Breast epithelium (tissue), 4 donors: ENCODE data around the gene FNDC3B. TPM values are rescaled to one million over a fixed set of nuclear protein-coding genes. Genes with fewer than 3 reads are reported as not detected.
A peak's percentile ranks its signal among the peaks of the same experiment; 100 is the strongest.

ENCODE experiments used
- DNase-seq, 2 donors: peaks; one replicate each; pipeline ENCODE4 v3.0.0-alpha.2; 2019; ENCODE audit warnings: low spot score in 2 of 2
- H3K27ac ChIP-seq, 2 donors: fragments of 200-600 bp; sonication (generic) in 1 of 2; one replicate each; pipeline ENCODE4 v1.5.1; 2016 to 2019; ENCODE audit warnings: mild to moderate bottlenecking in 1 of 2
- H3K27me3 ChIP-seq, 2 donors: fragments of 200-600 bp; sonication (generic) in 1 of 2; one replicate each; pipeline versions ENCODE4 v1.5.1 to v1.6.0; 2017 to 2019; ENCODE audit warnings: control low read depth in 1 of 2, mild to moderate bottlenecking in 1 of 2
- H3K36me3 ChIP-seq: fragments of 200-600 bp; one replicate; pipeline ENCODE4 v1.5.1; 2019
- H3K4me1 ChIP-seq, 2 donors: fragments of 200-600 bp; sonication (generic); one replicate each; pipeline ENCODE4 v1.5.1; 2016 to 2019; ENCODE audit warnings: control low read depth in 1 of 2
- H3K4me3 ChIP-seq, 3 donors: fragments of 200-600 bp; sonication (generic); 1 replicate in 2 of 3; 2 replicates in 1 of 3; pipeline ENCODE4 v1.5.1; 2016 to 2019; ENCODE audit warnings: mild to moderate bottlenecking in 3 of 3, moderate library complexity in 2 of 3
- H3K9me3 ChIP-seq, 2 donors: fragments of 200-600 bp; sonication (generic) in 1 of 2; one replicate each; pipeline ENCODE4 v1.5.1; 2016 to 2019; ENCODE audit warnings: control low read depth in 1 of 2
- CTCF ChIP-seq, 3 donors: fragments of 450-650 bp; IDR thresholded peaks; one replicate each; pipeline ENCODE4 v1.5.1; 2016 to 2017; ENCODE audit warnings: antibody characterized with exemption in 3 of 3, mild to moderate bottlenecking in 3 of 3, moderate library complexity in 3 of 3
- POLR2A ChIP-seq: fragments of 450-650 bp; IDR thresholded peaks from one replicate; pipeline ENCODE4 v1.6.1; 2016; ENCODE audit warnings: antibody characterized with exemption, mild to moderate bottlenecking, moderate library complexity
- POLR2AphosphoS5 ChIP-seq, 3 donors: sonication (generic); formaldehyde crosslinking; IDR thresholded peaks; one replicate each; pipeline ENCODE4 v1.6.1; 2017; ENCODE audit warnings: antibody characterized with exemption in 3 of 3
- intact Hi-C: fragments of 100-400 bp; cut with DNase I; formaldehyde crosslinking; loops from one replicate; pipeline ENCODE4 v1.15.1; 2023; ENCODE audit warnings: low total_unique reads
- total RNA-seq, 3 donors: library from RNA; depleted of rRNA; stranded (reverse); fragments of >200 nt; gene quantifications; one replicate each; pipeline ENCODE4 v1.1.0, GENCODE V29; 2016

The FNDC3B gene
- total RNA-seq, 3 donors from 2014 or later, result 131 to 172 (median 149) TPM

DNA sequence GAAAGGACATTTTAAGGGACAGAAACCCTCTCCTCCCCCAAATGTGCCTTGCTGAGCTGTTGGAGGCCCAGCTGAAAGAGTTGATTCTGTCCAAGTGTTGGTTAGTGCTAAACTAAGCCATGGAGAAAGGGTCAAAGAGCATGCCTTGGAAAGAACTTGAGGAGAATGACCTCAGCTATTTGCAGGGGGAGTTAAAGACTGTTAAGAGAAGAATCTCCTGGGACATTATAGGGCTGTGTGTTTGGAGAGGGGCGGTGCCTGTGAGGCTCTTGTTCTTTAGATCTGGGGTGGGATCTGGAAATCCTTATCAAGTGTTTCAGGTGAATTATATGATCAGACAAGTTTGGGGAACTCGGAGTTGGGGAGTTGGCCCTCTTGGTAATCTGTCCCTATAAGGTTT is 13.0 kb downstream of the FNDC3B start:
- TF ChIP-seq POLR2AphosphoS5 (IDR thresholded peaks at IDR 0.05) (no peak), CTCF (IDR thresholded peaks at IDR 0.05) (no peak), POLR2A (no peak)
- Histone ChIP-seq H3K27ac (no peak overlapping the region), H3K9me3 (no peaks in the 10 kb centered on the region), H3K36me3 (no peaks in the 10 kb centered on the region), H3K4me1 (peaks cover 0 to 7% of the 10 kb centered on the region in 2 donors), H3K4me3 (no peak overlapping the region), H3K27me3 (no peaks in the 10 kb centered on the region)
- no peak for DNase-seq
- intact Hi-C loops, result no loop called here

GRCh38 chr3:172054115-172054764 is 14.9 kb downstream of the FNDC3B start:
- Histone ChIP-seq H3K4me3 (no peak overlapping the region), H3K36me3 (no peaks in the 10 kb centered on the region), H3K4me1 (peaks cover 0 to 7% of the 10 kb centered on the region in 2 donors), H3K9me3 (no peaks in the 10 kb centered on the region), H3K27me3 (no peaks in the 10 kb centered on the region), H3K27ac (peak overlapping the region; percentile 77 to 86)
- TF ChIP-seq POLR2AphosphoS5 (IDR thresholded peaks at IDR 0.05) (no peak), POLR2A (no peak), CTCF (IDR thresholded peaks at IDR 0.05) (no peak)
- intact Hi-C loops, result no loop called here
- DNase-seq, result peak in 1 of 2 donors; percentile 62

DNA sequence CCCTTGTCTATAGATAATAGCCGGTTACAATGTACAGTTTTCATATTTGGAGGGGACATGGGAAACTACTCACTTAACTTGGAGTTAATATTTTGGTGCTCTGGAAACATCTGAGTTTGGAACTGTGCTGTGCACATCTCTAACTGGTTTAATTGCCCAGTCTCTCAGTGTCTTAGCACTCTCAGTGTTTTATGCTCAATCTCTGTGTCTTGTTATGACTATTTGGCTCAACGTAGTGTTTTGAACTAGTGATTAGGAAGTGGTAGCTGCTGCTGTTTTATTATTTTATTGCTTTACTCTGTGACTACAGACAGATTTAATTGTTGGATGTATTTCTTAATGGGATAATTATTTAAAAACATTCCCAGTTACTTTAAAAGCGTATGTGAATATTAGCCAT is 17.0 kb downstream of the FNDC3B start:
- H3K36me3 ChIP-seq, result no peaks in the 10 kb centered on the region
- H3K9me3 ChIP-seq, result no peaks in the 10 kb centered on the region
- no peaks in the 10 kb centered on the region for H3K27me3 ChIP-seq
- DNase-seq, result no peak
- TF ChIP-seq CTCF (IDR thresholded peaks at IDR 0.05), result no peak
- TF ChIP-seq POLR2A, result no peak
- no peak for TF ChIP-seq POLR2AphosphoS5 (IDR thresholded peaks at IDR 0.05)
- no peak overlapping the region for H3K4me3 ChIP-seq
- intact Hi-C loops, result no loop called here
- peaks cover 0 to 7% of the 10 kb centered on the region in 2 donors for H3K4me1 ChIP-seq
- peak overlapping the region; percentile 27 to 86 for H3K27ac ChIP-seq

- no peaks in the 10 kb centered on the region for H3K27me3 ChIP-seq
- no peak overlapping the region for H3K4me3 ChIP-seq
- H3K36me3 ChIP-seq, result no peaks in the 10 kb centered on the region
- peak overlapping the region in 1 of 2 donors; percentile 43 for H3K27ac ChIP-seq
- TF ChIP-seq POLR2AphosphoS5 (IDR thresholded peaks at IDR 0.05), result no peak
- no peak for TF ChIP-seq POLR2A
- TF ChIP-seq CTCF (IDR thresholded peaks at IDR 0.05), result no peak
- no peaks in the 10 kb centered on the region for H3K9me3 ChIP-seq
- intact Hi-C loops, result no loop called here
- peaks cover 0 to 7% of the 10 kb centered on the region in 2 donors for H3K4me1 ChIP-seq
- DNase-seq, result no peak
Observed at GRCh38 chr3:172057059-172057458, 17.7 kb downstream of the FNDC3B start.

- intact Hi-C loops, result no loop called here
- TF ChIP-seq CTCF (IDR thresholded peaks at IDR 0.05) (no peak), POLR2A (no peak), POLR2AphosphoS5 (IDR thresholded peaks at IDR 0.05) (no peak)
- H3K36me3 ChIP-seq, result no peaks in the 10 kb centered on the region
- H3K4me1 ChIP-seq, result peaks cover 0 to 7% of the 10 kb centered on the region in 2 donors
- H3K9me3 ChIP-seq, result no peaks in the 10 kb centered on the region
- H3K4me3 ChIP-seq, result no peak overlapping the region
- H3K27ac ChIP-seq, result peak overlapping the region in 1 of 2 donors; percentile 43
- H3K27me3 ChIP-seq, result no peaks in the 10 kb centered on the region
- DNase-seq, result no peak
Observed at GRCh38 chr3:172057624-172058327, 18.4 kb downstream of the FNDC3B start.
